HG03139 (cell line): ENCODE data around the gene SLAIN1.

Experiments used
- ATAC-seq: cut with Tn5 transposase; IDR thresholded peaks from one replicate; pipeline ENCODE4 v1.9.1; 2021; ENCODE audit not compliant: unreplicated experiment

Gene SLAIN1

GRCh38 chr13:77714119-77714755, 16.8 kb downstream of the SLAIN1 start:
- no peak for ATAC-seq

DNA sequence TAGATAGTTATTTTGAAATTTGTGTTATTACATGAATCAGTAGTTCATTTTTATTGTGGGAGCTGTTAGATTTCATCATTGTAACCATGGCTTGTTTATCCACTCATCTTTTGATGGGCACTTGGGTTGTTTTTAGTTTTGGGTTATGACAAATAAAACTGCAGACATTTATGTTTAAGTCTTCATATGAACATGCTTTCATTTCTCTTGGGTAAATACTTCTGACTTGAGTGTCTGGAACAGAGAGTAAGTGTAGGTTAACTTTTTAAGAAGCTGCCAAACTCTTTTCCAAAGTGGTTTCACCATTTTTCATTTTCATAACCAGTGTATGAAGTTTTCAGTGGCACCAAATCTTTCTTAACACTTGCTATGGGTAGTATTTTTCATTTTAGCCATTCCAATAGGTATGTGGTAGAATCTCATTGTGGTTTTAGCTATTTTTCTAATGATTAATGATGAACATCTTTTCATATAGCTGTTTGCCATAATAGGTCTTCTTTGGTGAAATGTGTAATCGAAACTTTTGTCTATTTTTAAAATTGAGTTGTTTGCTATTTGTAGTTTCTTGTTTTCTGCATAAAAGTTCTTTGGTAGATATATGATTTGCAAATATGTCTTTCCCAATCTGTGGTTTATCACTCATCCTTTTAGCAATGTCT, 17.9 kb downstream of the SLAIN1 start:
- no peak for ATAC-seq

DNA sequence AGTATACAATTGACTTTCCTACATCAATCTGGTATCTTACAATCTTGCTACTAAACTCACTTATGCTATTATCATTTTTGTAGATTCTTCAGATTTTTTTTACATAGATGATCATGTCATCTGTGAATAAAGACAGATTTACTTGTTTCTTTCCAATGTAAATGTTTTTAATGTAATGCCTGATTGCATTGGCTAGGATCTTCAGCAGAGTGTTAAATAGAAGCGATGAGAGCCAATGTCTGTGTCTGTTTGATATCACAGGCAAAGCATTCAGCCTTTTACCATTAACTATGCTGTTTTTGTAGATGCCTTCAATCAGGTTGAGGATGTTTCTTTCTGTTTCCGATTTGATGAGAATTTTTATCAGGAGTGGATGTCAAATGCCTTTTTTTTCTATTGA, 19.2 kb downstream of the SLAIN1 start:
- no peak for ATAC-seq

DNA sequence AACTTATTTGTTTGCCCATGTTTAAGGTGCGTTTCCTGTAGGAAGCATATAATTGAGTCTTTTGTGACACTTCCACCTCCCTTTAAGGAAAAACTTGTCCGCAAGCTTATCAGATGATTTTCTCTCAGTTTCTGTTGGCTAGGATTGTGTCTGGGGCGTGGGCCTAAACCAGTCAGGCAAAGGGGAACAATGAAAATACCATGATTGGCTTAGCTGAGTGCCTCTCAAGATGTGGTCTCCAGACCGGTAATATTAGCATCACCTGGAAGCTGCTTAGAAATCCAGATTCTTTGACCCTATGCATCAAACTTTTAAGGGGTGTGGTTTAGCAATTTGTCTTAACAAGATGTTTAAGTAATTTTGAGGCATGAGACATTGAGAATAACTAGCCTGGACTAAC, 20.0 kb downstream of the SLAIN1 start:
- no peak for ATAC-seq

DNA sequence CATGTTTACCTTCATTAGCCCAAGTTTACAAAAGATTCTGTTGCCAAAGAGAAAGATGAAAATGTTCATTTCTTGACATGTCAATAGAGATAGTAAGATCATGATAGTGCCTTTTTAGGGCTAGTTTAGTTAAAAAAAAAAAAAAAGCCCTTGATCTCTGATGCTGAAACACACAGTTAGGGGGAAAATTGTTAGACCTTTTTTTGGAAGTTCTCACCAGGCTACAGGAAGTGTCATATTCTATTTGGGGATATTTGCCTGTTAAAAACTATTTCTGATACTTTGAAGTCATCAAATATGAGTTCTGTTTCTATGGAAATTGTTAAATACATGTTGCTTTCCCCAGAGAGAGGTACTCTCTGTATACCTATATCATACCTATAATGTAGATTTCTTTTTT, 21.6 kb downstream of the SLAIN1 start:
- ATAC-seq = no peak

GRCh38 chr13:77720988-77721387, 23.5 kb downstream of the SLAIN1 start:
- no peak for ATAC-seq

GRCh38 chr13:77724092-77724491, 26.6 kb downstream of the SLAIN1 start:
- ATAC-seq = no peak

GRCh38 chr13:77725071-77725470, 27.6 kb downstream of the SLAIN1 start:
- no peak for ATAC-seq

GRCh38 chr13:77728265-77729125, 31.0 kb downstream of the SLAIN1 start:
- ATAC-seq = no peak

GRCh38 chr13:77729502-77730221, 32.2 kb downstream of the SLAIN1 start:
- ATAC-seq = peak; percentile 96

DNA sequence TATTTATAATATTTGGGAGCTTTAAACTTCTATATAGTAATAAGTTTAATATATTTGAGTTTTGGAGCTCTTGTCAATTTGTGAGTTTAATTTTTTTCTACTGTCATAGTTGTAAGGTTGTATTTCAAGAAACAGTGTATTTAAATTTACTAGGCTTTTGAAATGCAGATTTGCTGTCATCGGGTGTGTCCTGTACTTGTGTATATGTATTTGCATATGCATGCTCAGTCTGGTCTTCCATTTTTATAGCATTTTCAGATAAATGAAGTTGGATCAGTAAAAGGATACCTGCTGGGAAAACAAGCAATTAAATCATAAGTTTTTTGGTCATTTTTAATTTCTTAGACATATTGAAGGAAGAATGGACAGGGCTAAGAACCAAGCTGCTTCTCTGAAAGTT, 33.1 kb downstream of the SLAIN1 start:
- ATAC-seq = no peak

DNA sequence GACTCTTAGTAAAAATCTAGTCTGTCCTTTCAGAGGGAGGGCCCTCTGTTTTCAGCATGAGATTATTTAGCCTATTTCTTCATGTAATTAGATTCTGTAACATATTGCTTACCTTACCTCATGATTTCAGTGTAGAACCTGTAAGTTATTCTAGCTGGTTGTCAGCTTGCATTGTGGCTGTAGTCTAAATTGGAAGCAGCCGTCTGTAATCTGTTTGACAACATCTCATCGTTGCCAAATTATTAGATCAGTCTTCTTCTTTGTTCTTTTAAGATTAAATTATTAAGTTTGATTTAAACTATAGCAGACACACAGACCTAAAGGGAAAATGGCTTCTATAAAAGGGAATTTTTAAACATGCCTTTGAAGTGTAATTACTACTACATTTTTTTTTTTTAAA, 34.8 kb downstream of the SLAIN1 start:
- ATAC-seq = no peak

DNA sequence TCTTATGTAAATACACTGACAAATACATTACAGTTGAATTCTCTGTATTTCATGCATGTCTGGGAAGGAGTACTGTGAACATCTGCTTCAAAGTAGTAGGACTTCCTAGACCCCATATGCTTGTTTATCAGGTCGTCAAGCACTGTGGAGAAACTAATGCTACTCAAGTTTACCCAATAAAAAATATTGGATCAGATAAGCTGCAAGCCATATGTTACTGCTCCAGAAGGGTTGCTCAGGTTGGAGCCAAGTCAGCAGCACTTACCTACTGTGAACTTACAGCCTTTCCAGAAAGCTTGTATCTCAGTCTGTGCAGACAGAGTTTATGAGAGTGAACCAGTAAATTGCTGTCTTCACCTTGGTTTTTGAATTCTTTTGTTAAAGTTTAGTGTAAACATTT, 36.2 kb downstream of the SLAIN1 start:
- ATAC-seq = no peak

- ATAC-seq = peak; percentile 71
Measured at GRCh38 chr13:77737583-77738200, 40.2 kb downstream of the SLAIN1 start.

- no peak for ATAC-seq
Measured at GRCh38 chr13:77740097-77740735, 42.7 kb downstream of the SLAIN1 start.

GRCh38 chr13:77740931-77741596, 43.6 kb downstream of the SLAIN1 start:
- no peak for ATAC-seq

- ATAC-seq = no peak
Measured at GRCh38 chr13:77741597-77741972, 44.1 kb downstream of the SLAIN1 start.

DNA sequence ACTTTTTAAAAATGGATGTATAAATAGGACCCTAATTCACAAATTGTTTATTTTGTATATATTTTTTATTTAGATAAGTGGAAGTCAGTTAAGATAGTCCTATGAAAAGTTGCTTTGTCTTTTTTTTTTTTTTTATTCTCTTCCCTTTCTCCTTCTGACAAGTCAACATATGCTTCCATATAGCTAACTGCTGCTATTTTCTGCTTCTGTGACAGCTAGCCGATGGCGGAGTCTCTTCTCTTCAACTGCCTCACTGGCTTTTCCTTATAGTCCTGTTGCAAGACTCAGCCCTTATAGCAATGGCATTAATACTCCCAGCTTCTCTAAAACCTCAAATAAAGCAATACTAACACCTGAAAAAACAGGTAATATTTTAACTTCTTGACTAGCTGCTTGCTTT, 45.3 kb downstream of the SLAIN1 start:
- no peak for ATAC-seq

GRCh38 chr13:77745784-77746183, 48.3 kb downstream of the SLAIN1 start:
- ATAC-seq = no peak

DNA sequence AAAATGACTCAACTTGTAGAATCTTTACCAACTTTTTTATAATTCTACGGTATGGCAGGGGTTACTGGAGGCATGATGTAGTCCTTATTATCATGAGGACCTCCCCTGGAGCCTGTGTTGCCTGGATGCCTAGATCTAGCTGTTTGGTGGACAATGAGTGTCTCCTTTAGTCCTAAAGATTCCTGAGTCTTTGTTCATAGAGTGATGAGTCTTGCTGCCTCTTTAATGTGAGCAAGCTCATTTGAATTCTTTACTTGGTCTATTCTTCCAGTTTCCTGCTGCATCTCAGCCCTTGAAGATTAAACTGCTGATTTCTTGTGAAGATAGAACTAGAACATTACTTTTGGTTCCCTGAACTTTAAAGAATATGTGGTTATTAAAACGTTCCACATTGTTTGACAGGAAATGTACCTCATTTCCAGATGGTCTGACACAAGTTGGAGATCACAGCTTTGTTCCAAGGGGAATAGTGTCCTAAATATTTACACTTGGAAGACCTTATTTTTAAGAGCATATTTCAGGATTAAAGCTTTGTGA, 51.9 kb downstream of the SLAIN1 start:
- no peak for ATAC-seq
